Right kidney (tissue), 1 donor: Measurements from ENCODE around the gene C19orf81.

Experiments
- DNase-seq: peaks from one replicate; pipeline ENCODE4 v3.0.0-alpha.2; 2016

Gene C19orf81

GRCh38 chr19:50679177-50680125, 30.2 kb downstream of the C19orf81 start:
- DNase-seq: peak; percentile 70

GRCh38 chr19:50686310-50687032, 37.2 kb downstream of the C19orf81 start:
- DNase-seq: no peak

- no peak for DNase-seq
Measured at GRCh38 chr19:50688766-50689165, 39.5 kb downstream of the C19orf81 start.

- no peak for DNase-seq
Measured at GRCh38 chr19:50690439-50690838, 41.2 kb downstream of the C19orf81 start.

GRCh38 chr19:50693064-50693975, 44.1 kb downstream of the C19orf81 start:
- no peak for DNase-seq

- no peak for DNase-seq
Measured at GRCh38 chr19:50694815-50695145, 45.5 kb downstream of the C19orf81 start.

- DNase-seq: peak; percentile 56
Measured at GRCh38 chr19:50695251-50696093, 46.2 kb downstream of the C19orf81 start.

GRCh38 chr19:50696094-50696483, 46.8 kb downstream of the C19orf81 start:
- DNase-seq: no peak

- no peak for DNase-seq
Measured at GRCh38 chr19:50697414-50698124, 48.3 kb downstream of the C19orf81 start.

GRCh38 chr19:50701367-50701985, 52.2 kb downstream of the C19orf81 start:
- no peak for DNase-seq

GRCh38 chr19:50702158-50702870, 53.1 kb downstream of the C19orf81 start:
- DNase-seq: no peak

GRCh38 chr19:50702871-50703829, 53.9 kb downstream of the C19orf81 start:
- DNase-seq: peak; percentile 16

- peak; percentile 45 for DNase-seq
Measured at GRCh38 chr19:50703915-50704796, 54.9 kb downstream of the C19orf81 start.

- no peak for DNase-seq
Measured at GRCh38 chr19:50705422-50706019, 56.3 kb downstream of the C19orf81 start.

- no peak for DNase-seq
Measured at GRCh38 chr19:50706387-50706786, 57.1 kb downstream of the C19orf81 start.

- DNase-seq: no peak
Measured at GRCh38 chr19:50708179-50708879, 59.1 kb downstream of the C19orf81 start.
